ENCODE measurements around the gene PDE8A. TPM values are rescaled to one million over a fixed set of nuclear protein-coding genes. Genes with fewer than 3 reads are reported as not detected.

Gene PDE8A
- total and polyA plus RNA-seq, 2 donors (not counting 1 experiment from before 2014, with no cell fraction given) = 17.7 to 26.3 TPM

DNA sequence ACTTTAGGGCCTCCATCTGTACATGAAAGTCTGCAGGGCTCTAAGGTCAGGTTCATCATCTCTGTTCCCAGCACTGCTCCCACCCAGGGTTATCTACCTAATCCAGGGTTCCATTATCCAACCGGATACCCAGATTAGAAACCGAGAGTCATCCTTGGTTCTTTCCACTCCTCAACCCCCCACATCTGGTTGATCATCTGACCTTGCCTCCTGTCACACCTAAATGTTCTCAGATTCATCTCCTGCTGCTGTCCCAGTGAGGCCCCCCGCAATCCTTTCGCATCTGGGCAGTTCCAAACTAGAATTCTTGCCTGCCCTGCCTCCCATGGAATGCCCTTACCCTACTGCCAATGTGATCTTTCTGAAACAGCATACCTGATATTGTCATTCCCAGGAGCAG is 136.5 kb downstream of the PDE8A start:
- Histone ChIP-seq H3K4me1 (ENCODE audit: control insufficient read depth, extremely low read depth, insufficient read depth, low read length) (no peaks in the 10 kb centered on the region), H4K20me1 (ENCODE audit: control insufficient read depth, extremely low read depth, insufficient read depth, low read length) (no peaks in the 10 kb centered on the region), H3K27me3 (ENCODE audit: control insufficient read depth, insufficient read depth, low read length) (no peaks in the 10 kb centered on the region), H3K9ac (ENCODE audit: insufficient read depth, low read length) (no peak overlapping the region), H2AFZ (ENCODE audit: low read length) (no peak overlapping the region), H3K4me3 (replicated peaks in 1 of 4; ENCODE audit: control extremely low read depth in 1 of 4, insufficient read depth in 1 of 4, low read depth in 3 of 4, low read length in 4 of 4) (no peak overlapping the region), H3K9me3 (ENCODE audit: control insufficient read depth, insufficient read depth, low read depth, low read length) (no peaks in the 10 kb centered on the region), H3K4me2 (ENCODE audit: extremely low read depth, insufficient read depth, low read length) (no peak overlapping the region), H3K36me3 (ENCODE audit: control insufficient read depth, insufficient read depth, low read length) (peaks cover 4% of the 10 kb centered on the region), H3K27ac (ENCODE audit: insufficient read depth, low read length) (no peak overlapping the region), H3K79me2 (ENCODE audit: control insufficient read depth, insufficient read depth, low read length) (no peaks in the 10 kb centered on the region)
- no peak for TF ChIP-seq EZH2 (IDR thresholded peaks at IDR 0.05; ENCODE audit: low read length, missing control alignments)
- TF ChIP-seq, protein P1, sequence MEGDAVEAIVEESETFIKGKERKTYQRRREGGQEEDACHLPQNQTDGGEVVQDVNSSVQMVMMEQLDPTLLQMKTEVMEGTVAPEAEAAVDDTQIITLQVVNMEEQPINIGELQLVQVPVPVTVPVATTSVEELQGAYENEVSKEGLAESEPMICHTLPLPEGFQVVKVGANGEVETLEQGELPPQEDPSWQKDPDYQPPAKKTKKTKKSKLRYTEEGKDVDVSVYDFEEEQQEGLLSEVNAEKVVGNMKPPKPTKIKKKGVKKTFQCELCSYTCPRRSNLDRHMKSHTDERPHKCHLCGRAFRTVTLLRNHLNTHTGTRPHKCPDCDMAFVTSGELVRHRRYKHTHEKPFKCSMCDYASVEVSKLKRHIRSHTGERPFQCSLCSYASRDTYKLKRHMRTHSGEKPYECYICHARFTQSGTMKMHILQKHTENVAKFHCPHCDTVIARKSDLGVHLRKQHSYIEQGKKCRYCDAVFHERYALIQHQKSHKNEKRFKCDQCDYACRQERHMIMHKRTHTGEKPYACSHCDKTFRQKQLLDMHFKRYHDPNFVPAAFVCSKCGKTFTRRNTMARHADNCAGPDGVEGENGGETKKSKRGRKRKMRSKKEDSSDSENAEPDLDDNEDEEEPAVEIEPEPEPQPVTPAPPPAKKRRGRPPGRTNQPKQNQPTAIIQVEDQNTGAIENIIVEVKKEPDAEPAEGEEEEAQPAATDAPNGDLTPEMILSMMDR (conservative IDR thresholded peaks at IDR 0.05 in 1 of 2, IDR thresholded peaks at IDR 0.05 in 1 of 2; ENCODE audit: low read depth in 1 of 2, low read length in 2 of 2) = no peak
- DNase-seq (ENCODE audit: low read depth in 2 of 2) = no peak

DNA sequence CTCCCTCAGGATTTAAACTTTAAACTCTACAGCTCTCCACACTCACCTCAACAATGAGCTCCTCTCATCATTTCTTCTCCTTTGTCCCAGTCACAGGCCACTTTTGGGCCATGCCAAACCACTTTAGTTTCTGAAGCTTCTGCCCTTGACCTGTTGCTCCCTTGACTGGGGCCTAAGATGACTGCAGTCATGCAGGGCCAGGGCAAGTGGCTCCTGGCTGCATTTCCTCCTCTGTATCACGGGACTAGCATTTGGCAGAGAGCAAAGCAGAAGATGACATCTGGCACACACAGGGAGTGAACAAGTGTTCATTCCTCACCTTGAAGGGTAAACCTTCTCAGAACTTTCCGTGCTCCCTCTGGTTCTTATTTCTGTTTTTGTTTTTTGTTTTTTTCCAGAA is 136.9 kb downstream of the PDE8A start:
- DNase-seq (ENCODE audit: low read depth in 2 of 2) = no peak
- Histone ChIP-seq H3K36me3 (ENCODE audit: control insufficient read depth, insufficient read depth, low read length) (peaks cover 4% of the 10 kb centered on the region), H4K20me1 (ENCODE audit: control insufficient read depth, extremely low read depth, insufficient read depth, low read length) (no peaks in the 10 kb centered on the region), H3K4me2 (ENCODE audit: extremely low read depth, insufficient read depth, low read length) (no peak overlapping the region), H3K4me1 (ENCODE audit: control insufficient read depth, extremely low read depth, insufficient read depth, low read length) (no peaks in the 10 kb centered on the region), H3K27ac (ENCODE audit: insufficient read depth, low read length) (no peak overlapping the region), H3K27me3 (ENCODE audit: control insufficient read depth, insufficient read depth, low read length) (no peaks in the 10 kb centered on the region), H3K79me2 (ENCODE audit: control insufficient read depth, insufficient read depth, low read length) (no peaks in the 10 kb centered on the region), H3K9me3 (ENCODE audit: control insufficient read depth, insufficient read depth, low read depth, low read length) (no peaks in the 10 kb centered on the region), H3K9ac (ENCODE audit: insufficient read depth, low read length) (no peak overlapping the region), H2AFZ (ENCODE audit: low read length) (no peak overlapping the region), H3K4me3 (replicated peaks in 1 of 4; ENCODE audit: control extremely low read depth in 1 of 4, insufficient read depth in 1 of 4, low read depth in 3 of 4, low read length in 4 of 4) (no peak overlapping the region)
- TF ChIP-seq EZH2 (IDR thresholded peaks at IDR 0.05; ENCODE audit: low read length, missing control alignments) = no peak
- TF ChIP-seq, protein P1 (conservative IDR thresholded peaks at IDR 0.05 in 1 of 2, IDR thresholded peaks at IDR 0.05 in 1 of 2; ENCODE audit: low read depth in 1 of 2, low read length in 2 of 2) = no peak

DNA sequence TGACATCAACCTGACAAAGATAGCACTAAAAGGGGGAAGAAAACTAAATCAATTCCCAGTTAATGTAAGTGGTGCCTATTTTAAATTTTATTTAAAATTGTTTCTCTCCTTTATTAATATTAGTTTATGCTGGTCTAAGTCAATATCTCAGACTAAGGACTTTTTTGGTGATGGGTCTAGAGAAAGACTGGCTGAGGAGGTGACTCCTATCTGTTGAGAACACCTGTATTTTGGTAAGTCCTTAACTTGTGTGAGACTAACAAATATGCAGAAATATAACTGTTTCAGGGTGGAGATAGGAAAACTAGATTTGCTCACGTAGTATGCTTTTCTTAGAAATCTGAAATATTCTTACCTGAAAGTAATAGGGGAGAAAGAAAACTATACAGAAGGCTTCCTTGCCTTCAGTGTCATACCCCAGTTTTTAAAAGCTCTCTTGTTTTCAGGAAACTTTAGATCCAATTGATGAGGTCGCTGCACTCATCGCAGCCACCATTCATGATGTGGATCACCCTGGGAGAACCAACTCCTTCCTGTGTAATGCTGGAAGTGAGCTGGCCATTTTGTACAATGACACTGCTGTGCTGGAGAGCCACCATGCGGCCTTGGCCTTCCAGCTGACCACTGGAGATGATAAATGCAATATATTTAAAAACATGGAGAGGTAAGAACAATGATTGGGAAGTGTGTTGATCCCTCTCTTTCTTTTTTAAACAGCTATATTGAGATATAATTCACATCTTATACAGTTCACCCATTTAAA is 138.9 kb downstream of the PDE8A start:
- H3K4me1 ChIP-seq (ENCODE audit: control insufficient read depth, extremely low read depth, insufficient read depth, low read length) = no peaks in the 10 kb centered on the region
- no peaks in the 10 kb centered on the region for H3K27me3 ChIP-seq (ENCODE audit: control insufficient read depth, insufficient read depth, low read length)
- no peak overlapping the region for H3K4me3 ChIP-seq (replicated peaks in 1 of 4; ENCODE audit: control extremely low read depth in 1 of 4, insufficient read depth in 1 of 4, low read depth in 3 of 4, low read length in 4 of 4)
- H3K79me2 ChIP-seq (ENCODE audit: control insufficient read depth, insufficient read depth, low read length) = no peaks in the 10 kb centered on the region
- no peak for TF ChIP-seq EZH2 (IDR thresholded peaks at IDR 0.05; ENCODE audit: low read length, missing control alignments)
- TF ChIP-seq, protein P1 (conservative IDR thresholded peaks at IDR 0.05 in 1 of 2, IDR thresholded peaks at IDR 0.05 in 1 of 2; ENCODE audit: low read depth in 1 of 2, low read length in 2 of 2) = no peak
- no peak overlapping the region for H3K4me2 ChIP-seq (ENCODE audit: extremely low read depth, insufficient read depth, low read length)
- no peaks in the 10 kb centered on the region for H3K9me3 ChIP-seq (ENCODE audit: control insufficient read depth, insufficient read depth, low read depth, low read length)
- no peaks in the 10 kb centered on the region for H4K20me1 ChIP-seq (ENCODE audit: control insufficient read depth, extremely low read depth, insufficient read depth, low read length)
- H2AFZ ChIP-seq (ENCODE audit: low read length) = no peak overlapping the region
- no peak overlapping the region for H3K9ac ChIP-seq (ENCODE audit: insufficient read depth, low read length)
- no peak for DNase-seq (ENCODE audit: low read depth in 2 of 2)
- peaks cover 4% of the 10 kb centered on the region for H3K36me3 ChIP-seq (ENCODE audit: control insufficient read depth, insufficient read depth, low read length)
- H3K27ac ChIP-seq (ENCODE audit: insufficient read depth, low read length) = no peak overlapping the region
